ENCODE data around the gene DBN1.

DBN1 gene

DNA sequence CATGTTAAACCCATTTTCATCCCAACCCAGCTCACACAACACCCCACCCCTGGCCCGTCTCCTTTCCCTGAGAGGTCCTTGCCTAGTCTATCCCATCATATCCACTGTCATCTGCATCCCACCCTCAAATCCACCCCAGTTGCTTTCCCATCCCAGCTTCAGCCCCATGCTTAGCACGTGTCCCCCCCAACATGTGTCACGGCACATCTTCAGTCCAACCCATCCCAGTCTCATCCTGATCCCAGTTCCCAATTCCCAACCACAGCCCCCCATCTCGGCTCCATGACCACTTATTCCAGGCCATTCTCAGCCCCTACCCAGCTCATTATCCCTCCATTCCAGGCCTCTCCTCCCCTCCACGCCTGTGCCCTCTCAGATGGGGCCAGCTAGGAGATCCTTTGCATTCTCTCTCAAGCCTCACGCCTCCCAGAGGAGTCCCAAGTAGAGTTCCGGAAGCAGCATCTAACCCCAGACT lies 605 bp upstream of the DBN1 start:
- no peak for DNase-seq (ENCODE audit: low spot score in 2 of 2)
- peak overlapping the region; percentile 93 for H3K27ac Mint-ChIP-seq

DNA sequence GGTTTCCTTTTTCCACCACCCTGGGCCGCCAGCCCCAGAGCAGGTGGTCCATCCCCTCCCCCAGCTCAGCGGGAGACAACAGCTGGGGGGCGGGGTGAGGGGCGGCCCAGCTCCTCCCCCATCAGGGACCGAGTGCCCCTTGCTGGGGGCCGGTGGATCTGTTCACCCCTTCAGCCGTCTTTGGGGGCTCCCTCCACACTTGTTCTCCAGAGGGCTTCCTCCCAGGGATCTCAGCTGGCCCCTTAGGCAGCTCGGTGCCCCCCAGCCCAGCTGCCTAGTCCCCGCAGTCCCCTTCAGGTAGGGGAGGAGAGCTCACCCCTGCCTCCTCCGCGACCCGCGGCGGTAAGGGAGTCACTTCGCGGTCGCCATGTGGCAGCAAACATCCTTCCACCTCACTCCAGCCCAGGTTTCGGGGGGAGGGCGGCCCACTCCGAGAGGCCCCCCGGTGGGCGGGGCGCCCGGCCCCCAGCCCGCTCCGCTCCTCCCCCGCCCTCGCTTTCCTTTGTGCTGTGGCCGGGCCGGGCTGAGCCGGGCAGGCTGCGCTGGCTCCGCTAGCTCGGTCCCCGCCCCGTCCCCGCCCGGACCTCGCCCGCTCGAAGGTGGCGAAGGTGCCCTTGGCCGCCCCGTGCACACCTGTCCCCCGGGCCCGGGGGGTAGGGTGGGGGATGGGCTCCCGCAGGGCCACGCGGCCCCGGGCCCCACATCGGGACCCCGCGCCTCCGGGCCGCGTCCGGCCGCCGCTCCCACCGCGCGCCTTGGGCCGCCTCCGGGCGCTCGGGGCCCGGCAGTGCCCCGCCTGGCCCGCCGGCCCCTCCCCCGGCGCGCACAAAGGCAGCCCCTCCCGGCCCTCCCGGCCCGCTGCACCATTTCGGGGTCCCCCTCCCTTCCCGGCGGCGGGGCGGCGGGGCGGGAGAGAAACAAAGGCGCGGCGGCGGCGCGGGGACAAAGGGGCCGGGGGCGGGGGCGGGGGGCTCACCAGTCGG lies 683 bp downstream of the DBN1 start:
- peak; percentile 63 to 86 for DNase-seq (ENCODE audit: low spot score in 2 of 2)
- H3K4me1 Mint-ChIP-seq = peaks cover 73% of the 10 kb centered on the region
- peak overlapping the region; percentile 86 for H3K27ac Mint-ChIP-seq
- H3K9me3 Mint-ChIP-seq = no peaks in the 10 kb centered on the region
- ATAC-seq = peak; percentile 81
- peak overlapping the region; percentile 79 for H3K4me3 Mint-ChIP-seq
- H3K36me3 Mint-ChIP-seq = peaks cover 17% of the 10 kb centered on the region

More for the DNA sequence above, 605 bp upstream of the DBN1 start:
- Mint-ChIP-seq H3K9me3 (no peaks in the 10 kb centered on the region), H3K36me3 (peaks cover 15% of the 10 kb centered on the region), H3K4me3 (peak overlapping the region; percentile 79), H3K4me1 (peaks cover 75% of the 10 kb centered on the region)
- no peak for ATAC-seq

DNA sequence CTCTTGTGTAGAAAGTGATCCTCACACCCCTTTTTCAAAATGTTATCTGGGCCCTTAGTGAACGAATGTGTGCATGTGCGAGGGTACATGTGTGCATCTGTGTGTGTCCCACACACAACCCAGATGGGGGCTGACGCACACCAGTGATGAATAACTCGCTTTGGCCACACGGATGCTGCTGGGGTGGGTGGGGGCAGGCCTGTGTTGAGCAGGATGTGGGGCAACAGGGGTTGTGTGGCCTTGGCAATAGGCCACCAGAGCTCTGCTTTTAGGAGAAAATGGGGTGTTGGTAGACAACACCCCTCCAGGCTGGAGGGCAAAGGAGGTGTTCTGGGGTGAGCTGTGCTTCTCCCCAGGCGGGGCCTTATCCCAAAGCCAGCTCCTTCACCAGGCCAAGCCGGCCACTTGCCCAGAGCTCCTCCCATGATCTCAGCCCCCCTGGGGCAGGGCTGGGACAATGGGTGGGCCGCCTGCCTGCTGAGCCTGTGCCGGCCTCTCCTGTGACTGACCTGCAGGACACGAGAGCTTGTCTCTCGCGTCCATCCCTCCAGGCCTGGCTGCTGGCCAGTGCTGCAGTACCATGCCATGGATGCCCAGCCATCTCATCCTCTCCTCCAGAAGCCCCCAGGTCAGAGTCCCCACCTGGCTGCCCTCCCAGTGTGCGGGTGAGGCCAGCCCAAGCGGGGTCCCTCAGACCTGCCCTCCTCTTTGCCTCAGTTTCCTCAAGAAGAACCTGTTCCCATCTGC lies 1.7 kb downstream of the DBN1 start:
- H3K27ac Mint-ChIP-seq = peak overlapping the region; percentile 86
- DNase-seq (ENCODE audit: low spot score in 2 of 2) = peak in 1 of 2 donors; percentile 71
- H3K36me3 Mint-ChIP-seq = peaks cover 26% of the 10 kb centered on the region
- H3K9me3 Mint-ChIP-seq = no peaks in the 10 kb centered on the region
- peak; percentile 81 for ATAC-seq
- H3K4me1 Mint-ChIP-seq = peaks cover 77% of the 10 kb centered on the region
- H3K4me3 Mint-ChIP-seq = peak overlapping the region; percentile 79

DNA sequence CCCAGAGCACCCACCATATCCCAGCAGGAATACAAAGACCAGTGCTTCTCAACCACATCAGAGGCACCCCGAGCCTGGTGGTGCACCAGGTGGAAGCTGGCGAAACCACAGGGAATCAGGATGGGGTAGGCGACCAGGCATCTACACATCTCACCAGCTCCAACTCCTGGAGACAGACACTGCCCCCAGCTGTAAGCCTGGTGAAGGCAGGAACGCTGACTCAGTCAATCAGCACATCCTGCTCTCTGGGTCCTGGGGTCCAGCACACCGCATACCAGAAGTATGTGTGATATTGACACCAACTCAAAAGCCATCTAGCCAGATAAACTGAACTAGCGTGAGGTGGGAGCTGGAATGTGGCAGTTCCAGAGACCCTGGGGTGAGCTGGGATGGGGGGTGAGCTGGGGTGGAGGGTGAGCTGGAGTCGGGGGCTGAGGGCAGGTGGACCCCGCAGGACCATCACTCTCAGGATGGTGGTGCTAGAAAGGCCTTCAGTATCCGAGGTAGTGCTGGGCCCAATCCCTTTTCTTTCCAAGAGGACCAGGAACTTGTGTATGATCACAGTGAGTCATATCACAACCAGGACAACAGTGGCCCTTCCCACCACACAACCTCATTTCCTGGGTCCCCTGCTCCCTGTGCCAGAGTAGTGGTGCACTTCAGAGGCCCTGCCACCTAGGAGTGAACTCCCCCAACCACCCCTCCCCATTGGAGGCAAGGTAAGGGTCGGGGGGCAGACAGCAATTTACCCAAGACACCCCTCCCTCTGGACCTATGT lies 2.5 kb downstream of the DBN1 start:
- no peak for ATAC-seq
- H3K4me1 Mint-ChIP-seq = peaks cover 71% of the 10 kb centered on the region
- peak overlapping the region; percentile 79 for H3K4me3 Mint-ChIP-seq
- peak overlapping the region; percentile 89 for H3K27ac Mint-ChIP-seq
- H3K36me3 Mint-ChIP-seq = peaks cover 32% of the 10 kb centered on the region
- H3K9me3 Mint-ChIP-seq = no peaks in the 10 kb centered on the region
- DNase-seq (ENCODE audit: low spot score in 2 of 2) = no peak

DNA sequence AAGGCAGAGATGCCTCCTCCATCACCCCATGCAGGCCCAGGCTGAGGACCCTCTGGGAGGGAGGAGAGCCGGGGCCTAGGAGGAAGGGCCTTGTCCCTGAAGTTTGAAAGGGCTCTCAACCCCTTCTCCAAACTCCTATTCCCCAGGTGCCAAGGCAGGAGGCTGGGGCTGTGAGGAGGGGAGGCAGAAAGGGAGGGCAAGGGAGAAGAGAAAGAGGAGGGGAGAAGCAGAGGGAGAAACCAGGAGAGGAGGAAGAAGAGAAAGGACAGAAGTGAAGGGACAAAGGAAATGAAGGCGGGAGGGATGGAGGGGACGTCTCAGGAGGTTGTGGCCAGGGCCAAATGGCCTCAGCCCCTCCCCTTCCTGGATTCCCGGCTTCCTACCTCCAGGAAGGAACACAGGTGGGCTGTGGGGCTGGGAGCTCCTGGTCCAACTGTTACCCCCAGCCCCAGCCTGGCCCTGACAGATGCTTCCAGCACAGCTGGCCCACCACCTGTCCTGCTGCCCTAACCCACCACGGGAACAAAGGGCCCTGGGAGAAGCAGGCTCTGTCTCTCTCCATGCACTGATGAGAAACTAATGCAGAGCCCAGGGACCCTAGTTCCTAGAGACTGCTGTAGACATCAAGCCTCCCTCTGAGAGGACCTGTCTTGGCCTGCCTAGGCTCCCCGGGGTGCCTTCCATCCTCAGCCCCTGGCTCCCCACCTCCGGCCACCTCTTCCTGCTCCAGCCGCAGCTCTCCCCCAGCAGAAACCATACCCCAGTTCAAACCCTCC lies 3.5 kb downstream of the DBN1 start:
- H3K27ac Mint-ChIP-seq = peak overlapping the region; percentile 89
- peaks cover 61% of the 10 kb centered on the region for H3K4me1 Mint-ChIP-seq
- DNase-seq (ENCODE audit: low spot score in 2 of 2) = no peak
- peak overlapping the region; percentile 79 for H3K4me3 Mint-ChIP-seq
- no peak for ATAC-seq
- H3K9me3 Mint-ChIP-seq = no peaks in the 10 kb centered on the region
- H3K36me3 Mint-ChIP-seq = peaks cover 42% of the 10 kb centered on the region

DNA sequence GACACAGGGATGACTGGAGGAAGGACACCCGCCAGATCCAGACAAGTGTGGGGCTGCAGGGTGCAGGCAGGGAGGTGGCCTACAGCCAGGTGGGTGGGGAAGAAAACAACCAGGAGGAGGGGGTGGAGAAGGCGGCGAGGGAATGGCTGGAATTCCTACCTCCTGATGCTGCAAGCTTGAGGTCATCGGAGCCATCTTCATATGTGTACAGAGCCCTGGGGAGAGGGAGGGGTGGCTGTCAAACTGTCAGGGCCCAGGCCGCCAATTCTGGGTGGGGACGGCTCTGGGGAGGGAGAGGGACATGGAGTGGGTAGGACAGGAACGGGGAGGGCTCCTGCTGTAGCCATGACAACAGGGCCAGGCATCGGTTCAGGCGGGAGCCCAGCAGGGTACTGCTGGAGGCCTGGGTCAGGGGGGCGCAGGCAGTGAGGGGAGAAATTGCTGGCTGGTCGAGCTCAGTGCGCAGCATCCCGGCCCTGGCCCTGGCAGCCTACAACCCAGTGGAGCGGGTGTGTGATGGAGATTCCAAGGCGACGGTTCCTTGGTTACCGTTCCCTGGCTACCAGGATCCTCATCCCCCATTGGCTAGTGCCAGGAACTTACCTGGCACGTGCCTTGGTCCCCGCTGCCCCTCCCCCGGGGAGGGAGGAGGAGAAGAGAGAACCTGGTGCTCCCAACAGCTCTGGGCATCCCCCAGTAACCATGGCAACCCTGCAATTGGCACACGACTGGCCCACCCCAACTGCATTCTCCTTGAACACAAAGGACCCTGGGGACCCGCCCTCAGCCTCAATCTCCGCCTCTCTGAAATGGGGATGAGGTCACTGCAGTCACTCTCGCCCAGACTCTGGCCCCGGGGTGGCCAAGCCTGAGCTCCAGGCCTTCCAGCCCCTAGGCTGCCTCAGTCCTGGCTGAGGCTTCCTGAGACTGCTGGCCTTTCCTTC lies 4.5 kb downstream of the DBN1 start:
- peak overlapping the region; percentile 89 for H3K27ac Mint-ChIP-seq
- peaks cover 51% of the 10 kb centered on the region for H3K4me1 Mint-ChIP-seq
- ATAC-seq (no peak), DNase-seq (ENCODE audit: low spot score in 2 of 2) (no peak)
- peak overlapping the region; percentile 79 for H3K4me3 Mint-ChIP-seq
- peaks cover 43% of the 10 kb centered on the region for H3K36me3 Mint-ChIP-seq
- H3K9me3 Mint-ChIP-seq = no peaks in the 10 kb centered on the region

DNA sequence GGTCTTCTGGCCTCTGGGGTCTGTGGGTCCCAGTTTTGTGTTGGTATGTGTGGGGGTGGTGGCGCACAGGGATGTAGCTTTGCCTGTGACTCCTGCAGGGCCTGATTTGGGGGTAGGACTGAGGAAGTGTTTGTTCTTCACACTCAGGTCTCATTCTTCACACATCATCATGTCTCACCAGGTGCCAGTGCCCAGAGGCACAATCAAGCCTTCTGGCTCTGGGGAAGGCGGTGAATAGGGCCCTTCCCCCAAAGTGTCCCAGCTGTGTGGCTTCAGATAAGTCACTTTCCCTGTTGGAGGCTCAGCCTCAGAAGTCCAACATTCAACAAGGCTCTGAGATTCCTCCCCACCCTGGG lies 5.1 kb downstream of the DBN1 start:
- H3K4me1 Mint-ChIP-seq = peaks cover 47% of the 10 kb centered on the region
- ATAC-seq = no peak
- H3K36me3 Mint-ChIP-seq = peaks cover 48% of the 10 kb centered on the region
- DNase-seq (ENCODE audit: low spot score in 2 of 2) = no peak
- no peaks in the 10 kb centered on the region for H3K9me3 Mint-ChIP-seq
- no peak overlapping the region for H3K4me3 Mint-ChIP-seq
- H3K27ac Mint-ChIP-seq = peak overlapping the region; percentile 89

DNA sequence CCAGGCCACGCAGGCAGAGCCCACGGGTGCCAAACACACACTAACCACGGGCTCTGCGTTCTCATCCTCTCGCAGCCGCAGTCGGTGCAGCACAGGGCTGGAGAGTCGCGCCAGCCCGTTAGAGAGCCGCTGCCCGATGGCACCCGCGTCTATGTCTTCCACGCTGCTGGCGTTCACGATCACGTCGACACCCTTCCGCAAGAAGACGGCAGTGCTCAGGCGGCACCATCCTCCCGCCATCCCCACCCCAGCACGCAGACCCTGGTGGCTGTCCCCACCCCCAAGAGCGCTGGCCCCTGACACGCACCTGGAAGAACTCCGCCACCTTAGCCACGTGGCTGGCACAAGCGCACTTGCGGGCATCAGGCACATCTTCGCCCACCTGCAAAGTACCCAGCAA lies 6.0 kb downstream of the DBN1 start:
- ATAC-seq (no peak), DNase-seq (ENCODE audit: low spot score in 2 of 2) (no peak)
- peaks cover 56% of the 10 kb centered on the region for H3K36me3 Mint-ChIP-seq
- no peak overlapping the region for H3K27ac Mint-ChIP-seq
- no peak overlapping the region for H3K4me3 Mint-ChIP-seq
- H3K9me3 Mint-ChIP-seq = no peaks in the 10 kb centered on the region
- H3K4me1 Mint-ChIP-seq = peaks cover 53% of the 10 kb centered on the region

DNA sequence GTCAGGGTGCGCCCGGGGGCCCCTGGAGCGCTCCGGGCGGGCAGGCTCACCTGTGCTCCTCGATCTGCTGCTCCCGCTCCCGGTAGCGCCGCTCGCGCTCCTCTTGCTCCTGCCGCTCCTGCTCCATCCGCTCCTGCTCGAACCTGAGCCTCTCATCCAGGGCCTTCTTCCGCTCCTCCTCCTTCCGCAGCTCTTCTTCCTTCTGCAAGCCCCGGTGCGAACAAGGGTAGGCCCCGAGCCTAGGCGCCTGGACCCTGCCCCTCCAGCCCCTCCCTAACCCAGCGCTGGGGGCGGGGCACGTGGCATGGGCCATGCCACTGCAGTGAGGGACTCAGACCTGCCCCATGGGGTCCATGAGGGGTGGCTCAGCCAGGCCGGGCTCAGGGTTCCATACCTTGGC lies 6.6 kb downstream of the DBN1 start:
- Mint-ChIP-seq H3K4me1 (peaks cover 54% of the 10 kb centered on the region), H3K27ac (peak overlapping the region; percentile 50), H3K4me3 (no peak overlapping the region), H3K36me3 (peaks cover 62% of the 10 kb centered on the region), H3K9me3 (no peaks in the 10 kb centered on the region)
- no peak for ATAC-seq
- no peak for DNase-seq (ENCODE audit: low spot score in 2 of 2)

DNA sequence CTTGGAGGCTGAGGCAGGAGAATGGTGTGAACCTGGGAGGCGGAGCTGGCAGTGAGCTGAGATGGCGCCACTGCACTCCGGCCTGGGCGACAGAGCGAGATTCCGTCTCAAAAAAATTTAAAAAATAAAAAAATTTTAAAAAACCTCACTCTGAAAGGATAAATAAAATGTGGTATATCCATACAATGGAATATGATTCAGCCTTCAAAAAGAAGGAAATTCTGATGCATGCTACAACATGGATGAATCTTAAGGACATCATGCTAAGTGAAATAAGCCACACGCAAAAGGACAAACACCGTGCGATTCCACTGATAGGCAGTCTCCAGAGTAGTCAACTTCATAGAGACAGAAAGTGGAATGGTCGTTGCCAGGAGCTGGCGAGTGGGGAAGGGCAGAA lies 8.4 kb downstream of the DBN1 start:
- ATAC-seq (no peak), DNase-seq (ENCODE audit: low spot score in 2 of 2) (no peak)
- peaks cover 41% of the 10 kb centered on the region for H3K4me1 Mint-ChIP-seq
- H3K4me3 Mint-ChIP-seq = no peak overlapping the region
- H3K9me3 Mint-ChIP-seq = no peaks in the 10 kb centered on the region
- H3K36me3 Mint-ChIP-seq = peaks cover 72% of the 10 kb centered on the region
- no peak overlapping the region for H3K27ac Mint-ChIP-seq

DNA sequence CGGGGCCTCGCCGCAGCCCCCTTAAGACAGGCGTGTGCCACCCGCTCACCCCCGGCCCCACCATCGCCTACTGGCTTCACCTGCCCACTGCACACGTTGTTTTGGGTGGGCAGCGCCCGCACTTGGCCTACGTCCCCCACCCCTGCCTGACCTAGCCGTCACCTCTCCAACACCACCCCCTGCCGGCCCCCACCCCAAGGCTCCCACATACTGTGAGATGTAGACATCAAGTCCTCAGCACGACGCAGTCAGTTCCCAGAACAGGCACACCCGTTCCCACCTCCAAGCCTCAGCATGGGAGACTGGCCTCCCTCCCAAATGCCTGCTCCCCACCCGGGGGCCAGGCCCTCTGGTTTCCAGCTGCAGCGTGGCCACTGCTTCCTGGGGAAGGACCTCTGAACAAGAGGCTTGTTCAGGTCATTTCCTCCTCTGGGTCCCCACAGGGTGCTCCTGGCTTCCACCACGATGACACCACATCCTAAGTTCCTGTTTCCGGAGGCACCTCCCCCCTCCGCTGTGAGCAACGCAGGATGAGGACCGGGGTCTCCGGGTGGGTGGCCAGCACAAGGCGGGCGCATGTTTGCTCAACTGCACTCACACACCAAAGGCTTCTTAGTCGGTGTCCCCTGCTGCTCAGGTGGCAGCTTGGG lies 11.3 kb downstream of the DBN1 start:
- ATAC-seq (no peak), DNase-seq (ENCODE audit: low spot score in 2 of 2) (no peak)
- Mint-ChIP-seq H3K4me3 (no peak overlapping the region), H3K36me3 (peaks cover 77% of the 10 kb centered on the region), H3K27ac (peak overlapping the region; percentile 58), H3K9me3 (no peaks in the 10 kb centered on the region), H3K4me1 (peaks cover 26% of the 10 kb centered on the region)

DNA sequence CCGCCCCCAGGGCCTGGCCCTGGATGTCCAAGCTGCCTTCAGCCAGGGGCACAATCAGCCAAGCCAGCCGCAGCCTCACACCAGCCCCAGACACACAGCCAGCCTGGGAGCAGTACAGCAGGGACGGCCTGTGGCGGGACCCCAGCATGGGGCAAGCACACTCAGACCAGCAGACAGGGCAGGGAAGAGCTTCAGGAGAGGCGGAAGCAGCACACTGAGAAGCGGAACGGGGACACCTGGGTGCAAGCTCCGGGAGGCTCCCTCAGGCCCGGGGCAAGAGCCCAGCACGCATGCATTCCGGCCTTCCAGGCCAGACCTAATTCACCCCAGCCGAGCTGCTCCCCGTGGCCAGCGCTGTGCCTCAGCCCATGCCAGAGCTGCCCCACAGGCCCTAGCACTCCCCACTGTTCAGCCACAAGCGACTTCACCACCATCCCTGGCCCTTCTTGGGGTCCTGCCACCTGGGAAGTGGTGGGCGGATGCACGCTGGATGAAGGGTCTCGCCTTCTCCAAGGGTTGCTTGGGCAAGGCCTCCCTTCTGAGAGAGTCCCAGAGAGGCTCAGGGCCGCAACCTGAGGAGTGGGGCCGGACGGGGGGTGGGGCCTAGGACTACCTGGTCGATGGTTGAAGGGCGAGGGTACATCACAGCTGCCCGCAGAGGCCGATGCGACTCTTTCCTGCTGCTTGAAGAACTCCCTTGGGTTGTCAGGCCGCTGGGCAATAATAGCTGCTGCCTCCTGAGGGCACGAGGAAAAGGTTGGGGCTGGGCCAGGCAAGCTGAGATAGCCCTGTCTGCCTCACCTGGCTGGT lies 13.4 kb downstream of the DBN1 start:
- peak overlapping the region; percentile 23 for H3K27ac Mint-ChIP-seq
- H3K4me3 Mint-ChIP-seq = no peak overlapping the region
- DNase-seq (ENCODE audit: low spot score in 2 of 2) (no peak), ATAC-seq (no peak)
- peaks cover 32% of the 10 kb centered on the region for H3K4me1 Mint-ChIP-seq
- H3K9me3 Mint-ChIP-seq = no peaks in the 10 kb centered on the region
- H3K36me3 Mint-ChIP-seq = peaks cover 78% of the 10 kb centered on the region

All from stimulated activated effector memory CD8-positive, alpha-beta T cell treated with anti-CD3 and anti-CD28 coated beads, Interleukin-12 subunit alpha, Interleukin-12 subunit beta, amount 100 ng/mL, for 72 hours (primary cell).